Measurements from ENCODE around the gene GFER. TPM values are rescaled to one million over a fixed set of nuclear protein-coding genes. Genes with fewer than 3 reads are reported as not detected.

Gene GFER
- total and polyA plus RNA-seq, 9 of the 15 experiments (the other 6 are each of a cell fraction or from before 2014, with no cell fraction given): 4.3 to 53.7 (median 19.8) TPM

DNA sequence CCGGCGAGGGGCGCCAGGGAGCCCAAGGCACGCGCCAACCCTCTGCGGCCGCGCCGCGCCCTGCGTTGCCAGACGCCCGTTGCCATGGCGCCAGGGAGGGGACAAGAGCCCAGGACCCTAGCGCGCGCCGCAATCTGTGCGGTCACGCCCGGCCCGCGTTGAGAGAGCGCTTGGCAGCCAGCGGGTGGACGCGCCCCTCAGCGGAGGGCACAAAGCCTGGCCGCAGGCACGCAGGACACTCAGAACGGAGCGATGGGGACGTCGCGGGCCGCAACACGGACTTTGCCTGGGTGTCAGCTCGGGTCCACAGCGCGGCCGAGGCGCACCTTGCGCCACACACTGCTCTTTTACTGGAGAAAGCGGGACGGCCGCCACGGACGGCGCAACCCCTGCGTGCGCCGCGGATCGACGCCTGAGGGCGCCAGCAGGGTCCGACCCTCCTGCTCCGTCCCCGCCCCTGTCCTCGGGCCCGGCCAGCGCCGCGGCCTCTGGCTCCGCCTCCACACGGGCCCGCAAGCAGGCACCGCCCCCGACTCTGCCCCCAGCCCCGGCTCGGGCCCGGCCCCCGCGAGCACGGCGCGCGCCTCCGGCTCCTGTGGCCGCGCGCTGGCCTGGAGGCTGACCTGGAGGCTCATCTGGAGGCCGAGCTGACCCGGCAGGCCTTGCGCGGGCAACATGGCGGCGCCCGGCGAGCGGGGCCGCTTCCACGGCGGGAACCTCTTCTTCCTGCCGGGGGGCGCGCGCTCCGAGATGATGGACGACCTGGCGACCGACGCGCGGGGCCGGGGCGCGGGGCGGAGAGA is at the start of gene GFER (continued):
- TF ChIP-seq, protein P1, sequence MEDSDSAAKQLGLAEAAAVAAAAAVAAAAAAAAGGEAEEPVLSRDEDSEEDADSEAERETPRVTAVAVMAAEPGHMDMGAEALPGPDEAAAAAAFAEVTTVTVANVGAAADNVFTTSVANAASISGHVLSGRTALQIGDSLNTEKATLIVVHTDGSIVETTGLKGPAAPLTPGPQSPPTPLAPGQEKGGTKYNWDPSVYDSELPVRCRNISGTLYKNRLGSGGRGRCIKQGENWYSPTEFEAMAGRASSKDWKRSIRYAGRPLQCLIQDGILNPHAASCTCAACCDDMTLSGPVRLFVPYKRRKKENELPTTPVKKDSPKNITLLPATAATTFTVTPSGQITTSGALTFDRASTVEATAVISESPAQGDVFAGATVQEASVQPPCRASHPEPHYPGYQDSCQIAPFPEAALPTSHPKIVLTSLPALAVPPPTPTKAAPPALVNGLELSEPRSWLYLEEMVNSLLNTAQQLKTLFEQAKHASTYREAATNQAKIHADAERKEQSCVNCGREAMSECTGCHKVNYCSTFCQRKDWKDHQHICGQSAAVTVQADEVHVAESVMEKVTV (CRISPR knock-in tag; IDR thresholded peaks at IDR 0.05): no peak
- no peak for TF ChIP-seq GABPB2 (CRISPR knock-in tag; conservative IDR thresholded peaks at IDR 0.05)
- no peak; the same call in 1 of the 2 replicates for TF ChIP-seq ZNF41 (CRISPR knock-in tag; conservative IDR thresholded peaks at IDR 0.05)
- TF ChIP-seq HDAC2 (IDR thresholded peaks at IDR 0.05): peak; percentile 64
- TF ChIP-seq PYGO2 (tag; IDR thresholded peaks at IDR 0.05): no peak
- peak; percentile 94 for TF ChIP-seq KDM5B (IDR thresholded peaks at IDR 0.05; ENCODE audit: insufficient replicate concordance, low read depth, low read length)
- peak; percentile 77 to 84 for TF ChIP-seq KDM1A (IDR thresholded peaks at IDR 0.05)
- TF ChIP-seq, protein P2, sequence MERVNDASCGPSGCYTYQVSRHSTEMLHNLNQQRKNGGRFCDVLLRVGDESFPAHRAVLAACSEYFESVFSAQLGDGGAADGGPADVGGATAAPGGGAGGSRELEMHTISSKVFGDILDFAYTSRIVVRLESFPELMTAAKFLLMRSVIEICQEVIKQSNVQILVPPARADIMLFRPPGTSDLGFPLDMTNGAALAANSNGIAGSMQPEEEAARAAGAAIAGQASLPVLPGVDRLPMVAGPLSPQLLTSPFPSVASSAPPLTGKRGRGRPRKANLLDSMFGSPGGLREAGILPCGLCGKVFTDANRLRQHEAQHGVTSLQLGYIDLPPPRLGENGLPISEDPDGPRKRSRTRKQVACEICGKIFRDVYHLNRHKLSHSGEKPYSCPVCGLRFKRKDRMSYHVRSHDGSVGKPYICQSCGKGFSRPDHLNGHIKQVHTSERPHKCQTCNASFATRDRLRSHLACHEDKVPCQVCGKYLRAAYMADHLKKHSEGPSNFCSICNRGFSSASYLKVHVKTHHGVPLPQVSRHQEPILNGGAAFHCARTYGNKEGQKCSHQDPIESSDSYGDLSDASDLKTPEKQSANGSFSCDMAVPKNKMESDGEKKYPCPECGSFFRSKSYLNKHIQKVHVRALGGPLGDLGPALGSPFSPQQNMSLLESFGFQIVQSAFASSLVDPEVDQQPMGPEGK (CRISPR knock-in tag; IDR thresholded peaks at IDR 0.05; ENCODE audit: borderline replicate concordance): no peak
- TF ChIP-seq POLR2G (IDR thresholded peaks at IDR 0.05; ENCODE audit: low read depth, low read length): peak; percentile 93
- peak; percentile 72; the same call in 1 of the 2 replicates for TF ChIP-seq ESRRA (IDR thresholded peaks at IDR 0.05; ENCODE audit: borderline replicate concordance, low read depth)
- peak; percentile 100 for TF ChIP-seq NR2F6 (CRISPR knock-in tag; IDR thresholded peaks at IDR 0.05)
- TF ChIP-seq TRIM24 (IDR thresholded peaks at IDR 0.05): no peak; a peak in 1 of 4 replicates
- TF ChIP-seq U2AF1 (optimal IDR thresholded peaks at IDR 0.05; ENCODE audit: low read depth, low read length): peak; percentile 87
- TF ChIP-seq, protein P3, sequence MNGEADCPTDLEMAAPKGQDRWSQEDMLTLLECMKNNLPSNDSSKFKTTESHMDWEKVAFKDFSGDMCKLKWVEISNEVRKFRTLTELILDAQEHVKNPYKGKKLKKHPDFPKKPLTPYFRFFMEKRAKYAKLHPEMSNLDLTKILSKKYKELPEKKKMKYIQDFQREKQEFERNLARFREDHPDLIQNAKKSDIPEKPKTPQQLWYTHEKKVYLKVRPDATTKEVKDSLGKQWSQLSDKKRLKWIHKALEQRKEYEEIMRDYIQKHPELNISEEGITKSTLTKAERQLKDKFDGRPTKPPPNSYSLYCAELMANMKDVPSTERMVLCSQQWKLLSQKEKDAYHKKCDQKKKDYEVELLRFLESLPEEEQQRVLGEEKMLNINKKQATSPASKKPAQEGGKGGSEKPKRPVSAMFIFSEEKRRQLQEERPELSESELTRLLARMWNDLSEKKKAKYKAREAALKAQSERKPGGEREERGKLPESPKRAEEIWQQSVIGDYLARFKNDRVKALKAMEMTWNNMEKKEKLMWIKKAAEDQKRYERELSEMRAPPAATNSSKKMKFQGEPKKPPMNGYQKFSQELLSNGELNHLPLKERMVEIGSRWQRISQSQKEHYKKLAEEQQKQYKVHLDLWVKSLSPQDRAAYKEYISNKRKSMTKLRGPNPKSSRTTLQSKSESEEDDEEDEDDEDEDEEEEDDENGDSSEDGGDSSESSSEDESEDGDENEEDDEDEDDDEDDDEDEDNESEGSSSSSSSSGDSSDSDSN (IDR thresholded peaks at IDR 0.05; ENCODE audit: borderline replicate concordance in 1 of 2, low read depth in 2 of 2, low read length in 2 of 2): 0 out of 4 replicates have a peak, but pooled peaks of 1 of the 2 experiments have one; percentile 25
- TF ChIP-seq, protein P4, sequence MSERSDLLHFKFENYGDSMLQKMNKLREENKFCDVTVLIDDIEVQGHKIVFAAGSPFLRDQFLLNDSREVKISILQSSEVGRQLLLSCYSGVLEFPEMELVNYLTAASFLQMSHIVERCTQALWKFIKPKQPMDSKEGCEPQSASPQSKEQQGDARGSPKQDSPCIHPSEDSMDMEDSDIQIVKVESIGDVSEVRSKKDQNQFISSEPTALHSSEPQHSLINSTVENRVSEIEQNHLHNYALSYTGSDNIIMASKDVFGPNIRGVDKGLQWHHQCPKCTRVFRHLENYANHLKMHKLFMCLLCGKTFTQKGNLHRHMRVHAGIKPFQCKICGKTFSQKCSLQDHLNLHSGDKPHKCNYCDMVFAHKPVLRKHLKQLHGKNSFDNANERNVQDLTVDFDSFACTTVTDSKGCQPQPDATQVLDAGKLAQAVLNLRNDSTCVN (CRISPR knock-in tag; IDR thresholded peaks at IDR 0.05): no peak
- peak; percentile 94 for TF ChIP-seq ZNF766 (CRISPR knock-in tag; conservative IDR thresholded peaks at IDR 0.05)
